HEK293 (cell line): Measurements from ENCODE around the gene ADPRH.

Experiments used
- TF ChIP-seq, protein P1 (sequence below): fragments of 450-650 bp; formaldehyde crosslinking; IDR thresholded peaks from 2 replicates; pipeline ENCODE4 v1.5.1; 2016; ENCODE audit warnings: missing biosample characterization, missing genetic modification characterization
- TF ChIP-seq, protein P2 (sequence below): fragments of 450-650 bp; formaldehyde crosslinking; IDR thresholded peaks from 2 replicates; pipeline ENCODE4 v1.5.1; 2016; ENCODE audit warnings: missing biosample characterization, missing genetic modification characterization

DNA sequence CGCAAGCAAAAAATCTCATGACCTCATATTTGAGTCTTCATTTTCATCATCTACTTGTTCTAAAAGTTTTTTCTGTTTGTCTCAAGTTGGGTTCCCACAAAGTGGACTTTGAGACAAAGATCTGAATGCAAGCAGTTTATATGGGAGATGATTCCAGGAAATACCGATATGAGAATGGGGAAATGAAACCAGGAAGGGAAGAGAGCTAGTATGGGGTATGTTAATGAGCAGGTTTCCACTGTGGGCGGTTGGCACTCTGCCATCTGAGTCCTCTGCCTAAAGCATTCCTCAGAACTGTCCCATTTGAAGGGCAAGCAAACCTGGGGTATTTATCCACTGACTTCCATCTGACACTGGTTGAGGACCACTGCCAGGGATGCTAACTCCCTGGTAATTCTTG, 8.8 kb downstream of the ADPRH start:
- TF ChIP-seq, protein P1, sequence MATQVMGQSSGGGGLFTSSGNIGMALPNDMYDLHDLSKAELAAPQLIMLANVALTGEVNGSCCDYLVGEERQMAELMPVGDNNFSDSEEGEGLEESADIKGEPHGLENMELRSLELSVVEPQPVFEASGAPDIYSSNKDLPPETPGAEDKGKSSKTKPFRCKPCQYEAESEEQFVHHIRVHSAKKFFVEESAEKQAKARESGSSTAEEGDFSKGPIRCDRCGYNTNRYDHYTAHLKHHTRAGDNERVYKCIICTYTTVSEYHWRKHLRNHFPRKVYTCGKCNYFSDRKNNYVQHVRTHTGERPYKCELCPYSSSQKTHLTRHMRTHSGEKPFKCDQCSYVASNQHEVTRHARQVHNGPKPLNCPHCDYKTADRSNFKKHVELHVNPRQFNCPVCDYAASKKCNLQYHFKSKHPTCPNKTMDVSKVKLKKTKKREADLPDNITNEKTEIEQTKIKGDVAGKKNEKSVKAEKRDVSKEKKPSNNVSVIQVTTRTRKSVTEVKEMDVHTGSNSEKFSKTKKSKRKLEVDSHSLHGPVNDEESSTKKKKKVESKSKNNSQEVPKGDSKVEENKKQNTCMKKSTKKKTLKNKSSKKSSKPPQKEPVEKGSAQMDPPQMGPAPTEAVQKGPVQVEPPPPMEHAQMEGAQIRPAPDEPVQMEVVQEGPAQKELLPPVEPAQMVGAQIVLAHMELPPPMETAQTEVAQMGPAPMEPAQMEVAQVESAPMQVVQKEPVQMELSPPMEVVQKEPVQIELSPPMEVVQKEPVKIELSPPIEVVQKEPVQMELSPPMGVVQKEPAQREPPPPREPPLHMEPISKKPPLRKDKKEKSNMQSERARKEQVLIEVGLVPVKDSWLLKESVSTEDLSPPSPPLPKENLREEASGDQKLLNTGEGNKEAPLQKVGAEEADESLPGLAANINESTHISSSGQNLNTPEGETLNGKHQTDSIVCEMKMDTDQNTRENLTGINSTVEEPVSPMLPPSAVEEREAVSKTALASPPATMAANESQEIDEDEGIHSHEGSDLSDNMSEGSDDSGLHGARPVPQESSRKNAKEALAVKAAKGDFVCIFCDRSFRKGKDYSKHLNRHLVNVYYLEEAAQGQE (tag by site-specific recombination): no peak
- TF ChIP-seq, protein P2, sequence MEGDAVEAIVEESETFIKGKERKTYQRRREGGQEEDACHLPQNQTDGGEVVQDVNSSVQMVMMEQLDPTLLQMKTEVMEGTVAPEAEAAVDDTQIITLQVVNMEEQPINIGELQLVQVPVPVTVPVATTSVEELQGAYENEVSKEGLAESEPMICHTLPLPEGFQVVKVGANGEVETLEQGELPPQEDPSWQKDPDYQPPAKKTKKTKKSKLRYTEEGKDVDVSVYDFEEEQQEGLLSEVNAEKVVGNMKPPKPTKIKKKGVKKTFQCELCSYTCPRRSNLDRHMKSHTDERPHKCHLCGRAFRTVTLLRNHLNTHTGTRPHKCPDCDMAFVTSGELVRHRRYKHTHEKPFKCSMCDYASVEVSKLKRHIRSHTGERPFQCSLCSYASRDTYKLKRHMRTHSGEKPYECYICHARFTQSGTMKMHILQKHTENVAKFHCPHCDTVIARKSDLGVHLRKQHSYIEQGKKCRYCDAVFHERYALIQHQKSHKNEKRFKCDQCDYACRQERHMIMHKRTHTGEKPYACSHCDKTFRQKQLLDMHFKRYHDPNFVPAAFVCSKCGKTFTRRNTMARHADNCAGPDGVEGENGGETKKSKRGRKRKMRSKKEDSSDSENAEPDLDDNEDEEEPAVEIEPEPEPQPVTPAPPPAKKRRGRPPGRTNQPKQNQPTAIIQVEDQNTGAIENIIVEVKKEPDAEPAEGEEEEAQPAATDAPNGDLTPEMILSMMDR (tag by site-specific recombination): no peak
